ENCODE measurements around the gene POLQ. TPM values are rescaled to one million over a fixed set of nuclear protein-coding genes. Genes with fewer than 3 reads are reported as not detected.

The POLQ gene
- total RNA-seq, 1 donor from 2014 or later: 0.38 TPM

GRCh38 chr3:121581691-121582090 is 35.9 kb upstream of the POLQ start:
- no peaks in the 10 kb centered on the region for H3K4me1 ChIP-seq
- no peak overlapping the region for H3K4me3 ChIP-seq
- TF ChIP-seq CTCF (IDR thresholded peaks at IDR 0.05; ENCODE audit: borderline replicate concordance): no peak
- no peak for DNase-seq
- H3K27ac ChIP-seq (replicated peaks): no peak overlapping the region
- H3K36me3 ChIP-seq: no peaks in the 10 kb centered on the region
- H3K9me3 ChIP-seq (replicated peaks): no peaks in the 10 kb centered on the region
- H3K27me3 ChIP-seq (ENCODE audit: low read depth): no peaks in the 10 kb centered on the region
- intact Hi-C loops (cut with micrococcal nuclease): no loop called here

- Histone ChIP-seq H3K36me3 (no peaks in the 10 kb centered on the region), H3K27me3 (ENCODE audit: low read depth) (no peaks in the 10 kb centered on the region), H3K4me1 (no peaks in the 10 kb centered on the region), H3K27ac (replicated peaks) (no peak overlapping the region), H3K4me3 (no peak overlapping the region), H3K9me3 (replicated peaks) (no peaks in the 10 kb centered on the region)
- no peak for DNase-seq
- no peak for TF ChIP-seq CTCF (IDR thresholded peaks at IDR 0.05; ENCODE audit: borderline replicate concordance)
- intact Hi-C loops (cut with micrococcal nuclease): no loop called here
Observed at GRCh38 chr3:121574449-121574848, 28.7 kb upstream of the POLQ start.

GRCh38 chr3:121567649-121568048 is 21.9 kb upstream of the POLQ start, which contains the start of gene ARGFX:
TSS of gene ARGFX (plus strand) at chr3:121567949. CDS start at chr3:121570714, 2,765 bp downstream.
- H3K4me3 ChIP-seq: no peak within 1 kb of the TSS
- no peaks in the 10 kb centered on the region for H3K4me1 ChIP-seq
- H3K36me3 ChIP-seq: no peaks in the 10 kb centered on the region
- H3K9me3 ChIP-seq (replicated peaks): no peaks in the 10 kb centered on the region
- intact Hi-C loops (cut with micrococcal nuclease): no loop called here
- DNase-seq: no peak
- TF ChIP-seq CTCF (IDR thresholded peaks at IDR 0.05; ENCODE audit: borderline replicate concordance): no peak
- H3K27me3 ChIP-seq (ENCODE audit: low read depth): no peaks in the 10 kb centered on the region
- H3K27ac ChIP-seq (replicated peaks): no peak within 1 kb of the TSS

GRCh38 chr3:121566773-121567172 is 21.0 kb upstream of the POLQ start:
- no peak for DNase-seq
- no peak overlapping the region for H3K4me3 ChIP-seq
- TF ChIP-seq CTCF (IDR thresholded peaks at IDR 0.05; ENCODE audit: borderline replicate concordance): no peak
- no peaks in the 10 kb centered on the region for H3K9me3 ChIP-seq (replicated peaks)
- H3K36me3 ChIP-seq: no peaks in the 10 kb centered on the region
- H3K27me3 ChIP-seq (ENCODE audit: low read depth): no peaks in the 10 kb centered on the region
- no peaks in the 10 kb centered on the region for H3K4me1 ChIP-seq
- intact Hi-C loops (cut with micrococcal nuclease): no loop called here
- H3K27ac ChIP-seq (replicated peaks): no peak overlapping the region

- TF ChIP-seq CTCF (IDR thresholded peaks at IDR 0.05; ENCODE audit: borderline replicate concordance): no peak
- intact Hi-C loops (cut with micrococcal nuclease): no loop called here
- H3K27ac ChIP-seq (replicated peaks): no peak overlapping the region
- no peak overlapping the region for H3K4me3 ChIP-seq
- H3K36me3 ChIP-seq: no peaks in the 10 kb centered on the region
- H3K27me3 ChIP-seq (ENCODE audit: low read depth): no peaks in the 10 kb centered on the region
- no peaks in the 10 kb centered on the region for H3K4me1 ChIP-seq
- DNase-seq: no peak
- no peaks in the 10 kb centered on the region for H3K9me3 ChIP-seq (replicated peaks)
Observed at GRCh38 chr3:121562148-121562547, 16.4 kb upstream of the POLQ start.
